Sigmoid colon (tissue), 7 donors: Measurements from ENCODE around the gene PRR30. TPM values are rescaled to one million over a fixed set of nuclear protein-coding genes. Genes with fewer than 3 reads are reported as not detected.

Experiments
- DNase-seq: peaks from one replicate; pipeline ENCODE4 v3.0.0-alpha.2; 2019
- H3K27ac ChIP-seq, 4 donors: fragments of 200-600 bp; sonication (generic); one replicate each; pipeline ENCODE4 v1.5.1; 2016 to 2019; ENCODE audit warnings: mild to moderate bottlenecking in 1 of 4
- H3K27me3 ChIP-seq, 3 donors: fragments of 200-600 bp; sonication (generic); one replicate each; pipeline ENCODE4 v1.5.1; 2019; ENCODE audit warnings: mild to moderate bottlenecking in 1 of 3
- H3K36me3 ChIP-seq, 4 donors: fragments of 200-600 bp; sonication (generic); one replicate each; pipeline ENCODE4 v1.5.1; 2016 to 2019
- H3K4me1 ChIP-seq, 4 donors: fragments of 200-600 bp; sonication (generic); one replicate each; pipeline ENCODE4 v1.5.1; 2017 to 2019
- H3K4me3 ChIP-seq, 4 donors: fragments of 200-600 bp; sonication (generic); one replicate each; pipeline ENCODE4 v1.5.1; 2017 to 2019; ENCODE audit warnings: mild to moderate bottlenecking in 2 of 4, moderate library complexity in 1 of 4
- H3K9me3 ChIP-seq, 4 donors: fragments of 200-600 bp in 3 of 4; sonication (generic) in 3 of 4; one replicate each; pipeline versions ENCODE4 v1.5.1 to v1.6.1; 2013 to 2019
- CTCF ChIP-seq, 4 experiments: fragments of 450-650 bp in 3 of 4; fragments of 200-600 bp in 1 of 4; IDR thresholded peaks; one replicate each; pipeline ENCODE4 v1.5.1; 2016 to 2019; ENCODE audit warnings: antibody characterized with exemption in 4 of 4, mild to moderate bottlenecking in 3 of 4, moderate library complexity in 2 of 4
- EP300 ChIP-seq, 4 donors: sonication (generic); formaldehyde crosslinking; IDR thresholded peaks; one replicate each; pipeline ENCODE4 v1.6.1; 2017; ENCODE audit warnings: antibody characterized with exemption in 4 of 4
- POLR2A ChIP-seq, 2 donors: fragments of 450-650 bp; IDR thresholded peaks; one replicate each; pipeline ENCODE4 v1.6.1; 2016; ENCODE audit warnings: antibody characterized with exemption in 2 of 2, mild to moderate bottlenecking in 2 of 2, moderate library complexity in 2 of 2
- POLR2AphosphoS5 ChIP-seq, 4 donors: sonication (generic); formaldehyde crosslinking; IDR thresholded peaks; one replicate each; pipeline ENCODE4 v1.6.1; 2017; ENCODE audit warnings: antibody characterized with exemption in 4 of 4
- whole genome bisulfite sequencing, 2 donors: extraction: QIAGEN DNeasy Blood & Tissue Kit; methylation state at CpG; one replicate each; pipeline ENCODE4 v1.1.7; 2013; 5-methylcytosine and 5-hydroxymethylcytosine counted together
- intact Hi-C: fragments of 100-400 bp; cut with DNase I; formaldehyde crosslinking; loops from one replicate; pipeline ENCODE4 v1.15.1; 2023
- polyA plus RNA-seq, 3 donors: library from polyadenylated mRNA; stranded (reverse); fragments of 200-250 nt; gene quantifications; one replicate each; pipeline ENCODE4 v1.2.3, GENCODE V29; 2013
- total RNA-seq, 4 donors: library from RNA; depleted of rRNA; stranded (reverse); fragments of >200 nt; gene quantifications; one replicate each; pipeline ENCODE4 v1.1.0, GENCODE V29; 2016
- donor health status: healthy with polysubstance abuse.
- donor health status: Bipolar disorder and iron deficiency.
- donor health status: healthy.

Gene PRR30
- total and polyA plus RNA-seq, 7 donors: not detected

- intact Hi-C loops: no loop called here
- Histone ChIP-seq H3K27me3 (peaks cover 0 to 6% (median 0%) of the 10 kb centered on the region in 3 donors), H3K27ac (no peak overlapping the region), H3K4me3 (no peak overlapping the region), H3K9me3 (no peaks in the 10 kb centered on the region), H3K4me1 (no peaks in the 10 kb centered on the region), H3K36me3 (no peaks in the 10 kb centered on the region)
- 76 to 87% methylated on average over 8 of the region's 8 CpGs for WGBS, 2 donors
- TF ChIP-seq CTCF (IDR thresholded peaks at IDR 0.05) (no peak), POLR2A (IDR thresholded peaks at IDR 0.05) (no peak), EP300 (IDR thresholded peaks at IDR 0.05) (no peak), POLR2AphosphoS5 (IDR thresholded peaks at IDR 0.05) (no peak)
- DNase-seq: no peak
Observed at GRCh38 chr2:27152102-27152795, 13.0 kb upstream of the PRR30 start.

GRCh38 chr2:27150639-27151230 lies 11.5 kb upstream of the PRR30 start:
- intact Hi-C loops: no loop called here
- Histone ChIP-seq H3K4me1 (no peaks in the 10 kb centered on the region), H3K9me3 (no peaks in the 10 kb centered on the region), H3K36me3 (no peaks in the 10 kb centered on the region), H3K4me3 (no peak overlapping the region), H3K27me3 (peaks cover 0 to 6% (median 0%) of the 10 kb centered on the region in 3 donors), H3K27ac (no peak overlapping the region)
- WGBS, 2 donors: 87 to 93% methylated on average over 8 of the region's 8 CpGs
- TF ChIP-seq CTCF (IDR thresholded peaks at IDR 0.05) (no peak), POLR2A (IDR thresholded peaks at IDR 0.05) (no peak), POLR2AphosphoS5 (IDR thresholded peaks at IDR 0.05) (no peak)
- DNase-seq: no peak

- DNase-seq: peak; percentile 26
- no peaks in the 10 kb centered on the region for H3K36me3 ChIP-seq
- peaks cover 0 to 6% (median 0%) of the 10 kb centered on the region in 3 donors for H3K27me3 ChIP-seq
- TF ChIP-seq CTCF (IDR thresholded peaks at IDR 0.05): no peak
- no peak for TF ChIP-seq POLR2AphosphoS5 (IDR thresholded peaks at IDR 0.05)
- TF ChIP-seq POLR2A (IDR thresholded peaks at IDR 0.05): no peak
- TF ChIP-seq EP300 (IDR thresholded peaks at IDR 0.05): no peak
- no peak overlapping the region for H3K27ac ChIP-seq
- H3K4me1 ChIP-seq: no peaks in the 10 kb centered on the region
- H3K9me3 ChIP-seq: no peaks in the 10 kb centered on the region
- WGBS, 2 donors: 93% methylated on average over 29 of the region's 29 CpGs
- intact Hi-C loops: no loop called here
- no peak overlapping the region for H3K4me3 ChIP-seq
Observed at GRCh38 chr2:27149570-27150405, 10.6 kb upstream of the PRR30 start.

GRCh38 chr2:27148801-27149439 lies 9.7 kb upstream of the PRR30 start, which contains the start of gene TCF23:
TSS of gene TCF23 (plus strand) at chr2:27149004. CDS start at chr2:27149134, 130 bp downstream.
- H3K4me3 ChIP-seq: no peak within 1 kb of the TSS

More at GRCh38 chr2:27148801-27149439, 9.7 kb upstream of the PRR30 start, which contains the start of gene TCF23:
- Histone ChIP-seq H3K9me3 (no peaks in the 10 kb centered on the region), H3K27ac (no peak within 1 kb of the TSS), H3K4me1 (no peaks in the 10 kb centered on the region), H3K36me3 (no peaks in the 10 kb centered on the region), H3K27me3 (peaks cover 0 to 6% (median 0%) of the 10 kb centered on the region in 3 donors)
- TF ChIP-seq EP300 (IDR thresholded peaks at IDR 0.05) (no peak), POLR2A (IDR thresholded peaks at IDR 0.05) (no peak), POLR2AphosphoS5 (IDR thresholded peaks at IDR 0.05) (no peak), CTCF (IDR thresholded peaks at IDR 0.05) (no peak)
- peak; percentile 28 for DNase-seq
- intact Hi-C loops: no loop called here
- 79 to 86% methylated on average over 12 of the region's 12 CpGs for WGBS, 2 donors
